HG03108 (cell line): ENCODE data around the gene CPEB3.

Experiments
- ATAC-seq: cut with Tn5 transposase; IDR thresholded peaks from one replicate; pipeline ENCODE4 v1.9.1; 2021; ENCODE audit warnings: moderate library complexity; ENCODE audit not compliant: unreplicated experiment

CPEB3 gene

GRCh38 chr10:92110039-92110794, 180.7 kb downstream of the CPEB3 start:
- no peak for ATAC-seq

- ATAC-seq, result no peak
Observed at GRCh38 chr10:92108747-92109146, 182.1 kb downstream of the CPEB3 start.

GRCh38 chr10:92108120-92108519, 182.8 kb downstream of the CPEB3 start:
- ATAC-seq, result no peak

- no peak for ATAC-seq
Observed at GRCh38 chr10:92103376-92104090, 187.3 kb downstream of the CPEB3 start.

GRCh38 chr10:92102601-92103213, 188.2 kb downstream of the CPEB3 start:
- no peak for ATAC-seq

- ATAC-seq, result no peak
Observed at GRCh38 chr10:92094960-92095359, 195.9 kb downstream of the CPEB3 start.

GRCh38 chr10:92091965-92092364, 198.9 kb downstream of the CPEB3 start:
- ATAC-seq, result no peak

- peak; percentile 94 for ATAC-seq
Observed at GRCh38 chr10:92087750-92088395, 203.0 kb downstream of the CPEB3 start.

- no peak for ATAC-seq
Observed at GRCh38 chr10:92082583-92083280, 208.1 kb downstream of the CPEB3 start.

- no peak for ATAC-seq
Observed at GRCh38 chr10:92081641-92082040, 209.2 kb downstream of the CPEB3 start.

- ATAC-seq, result no peak
Observed at GRCh38 chr10:92080244-92080643, 210.6 kb downstream of the CPEB3 start.

GRCh38 chr10:92079003-92079402, 211.9 kb downstream of the CPEB3 start:
- no peak for ATAC-seq

- ATAC-seq, result no peak
Observed at GRCh38 chr10:92076722-92077121, 214.2 kb downstream of the CPEB3 start.

GRCh38 chr10:92075829-92076228, 215.0 kb downstream of the CPEB3 start:
- ATAC-seq, result no peak

GRCh38 chr10:92074126-92074887, 216.6 kb downstream of the CPEB3 start:
- ATAC-seq, result no peak

- no peak for ATAC-seq
Observed at GRCh38 chr10:92068900-92069299, 222.0 kb downstream of the CPEB3 start.

GRCh38 chr10:92066386-92066785, 224.5 kb downstream of the CPEB3 start:
- ATAC-seq, result no peak

GRCh38 chr10:92064506-92064905, 226.4 kb downstream of the CPEB3 start:
- no peak for ATAC-seq

- no peak for ATAC-seq
Observed at GRCh38 chr10:92062273-92062672, 228.6 kb downstream of the CPEB3 start.

GRCh38 chr10:92054807-92055206, 236.1 kb downstream of the CPEB3 start:
- no peak for ATAC-seq
